K562 (cell line): Measurements from ENCODE around the gene PDE4A. TPM values are rescaled to one million over a fixed set of nuclear protein-coding genes. Genes with fewer than 3 reads are reported as not detected.

Experiments used
- ATAC-seq: fragments of 200-7000 bp; cut with Tn5 transposase; 3 replicates; pipeline ENCODE4 v1.9.1; 2020; ENCODE audit warnings: moderate library complexity
- BruUV-seq: library from RNA; stranded (reverse); fragments of 400-500 nt; replicated peaks from 2 replicates; lab custom pipeline; 2021; lab: Mats Ljungman, UMichigan
- CTCF ChIA-PET: fragments of 300-600 bp; formaldehyde crosslinking; extraction: SDS; loops from one replicate; lab custom pipeline; 2021; ENCODE audit warnings: low intra/inter-chr PET ratio; lab: Yijun Ruan, JAX
- POLR2A ChIA-PET: fragments of 300-600, 350-650 bp; sonication (Branson Sonifier 250); formaldehyde crosslinking; extraction: SDS; loops from one replicate; lab custom pipeline; 2021; ENCODE audit warnings: antibody characterized with exemption, inconsistent platforms; lab: Yijun Ruan, JAX
- DNase-seq, 4 experiments: peaks; one replicate each; pipeline versions ENCODE4 v3.0.0 to v3.0.0-alpha.2; 2011 to 2018; ENCODE audit warnings: low spot score in 3 of 4, mixed read lengths in 3 of 4; ENCODE audit errors: extremely low read depth in 1 of 4
- FAIRE-seq: peaks from 2 replicates; lab custom pipeline; 2011; peaks lifted over from hg19 to GRCh38; lab: Jason Lieb, UNC
- H2AFZ ChIP-seq: 2 replicates; pipeline ENCODE4 v1.6.0; 2011; ENCODE audit warnings: low read depth, low read length, control low read depth, inconsistent platforms
- H3K27ac ChIP-seq: fragments of 200-600 bp; 3 replicates; pipeline ENCODE4 v1.8.0; 2011; ENCODE audit warnings: low read depth, mild to moderate bottlenecking, control low read depth, inconsistent platforms, low read length, moderate library complexity, mixed read lengths; ENCODE audit errors: extremely low read depth
- H3K27me3 ChIP-seq, 2 experiments: fragments of 300-600 bp in 1 of 2; 2 replicates in 1 of 2; 3 replicates in 1 of 2; pipeline versions ENCODE4 v1.6.0 to v1.8.0; 2011; ENCODE audit warnings: inconsistent platforms in 2 of 2, low read length in 2 of 2, mild to moderate bottlenecking in 1 of 2, mixed read lengths in 1 of 2, moderate library complexity in 1 of 2; ENCODE audit not compliant: control insufficient read depth in 2 of 2, insufficient read depth in 2 of 2
- H3K36me3 ChIP-seq: fragments of 300-600 bp; 3 replicates; pipeline ENCODE4 v1.8.0; 2011; ENCODE audit warnings: mild to moderate bottlenecking, low read length, inconsistent platforms; ENCODE audit not compliant: control insufficient read depth, insufficient read depth
- H3K4me1 ChIP-seq, 2 experiments: fragments of 200-600 bp in 1 of 2; replicated peaks in 1 of 2; 2 replicates in 1 of 2; 3 replicates in 1 of 2; pipeline versions ENCODE4 v1.5.1 to v1.8.0; 2011; ENCODE audit warnings: inconsistent platforms in 2 of 2, low read length in 2 of 2, mild to moderate bottlenecking in 1 of 2, mixed read lengths in 1 of 2, moderate library complexity in 1 of 2; ENCODE audit not compliant: control insufficient read depth in 2 of 2, insufficient read depth in 2 of 2
- H3K4me2 ChIP-seq: 2 replicates; pipeline ENCODE4 v1.6.1; 2011; ENCODE audit warnings: low read length, control low read depth, inconsistent platforms, mixed read lengths; ENCODE audit not compliant: insufficient read depth
- H3K4me3 ChIP-seq: fragments of 200-600 bp; sonication (generic), shearing (Covaris generic); 2 replicates; pipeline ENCODE4 v1.5.1; 2016; ENCODE audit warnings: control low read depth, inconsistent platforms
- H3K79me2 ChIP-seq: fragments of 200-600 bp; 3 replicates; pipeline ENCODE4 v1.8.0; 2011; ENCODE audit warnings: low read length, inconsistent platforms; ENCODE audit not compliant: control insufficient read depth, insufficient read depth
- H3K9ac ChIP-seq, 2 experiments: 2 replicates each; pipeline versions ENCODE4 v1.6.0 to v1.6.1; 2011; ENCODE audit warnings: low read depth in 2 of 2, low read length in 2 of 2, control low read depth in 1 of 2, inconsistent platforms in 1 of 2, mild to moderate bottlenecking in 1 of 2, mixed read lengths in 1 of 2; ENCODE audit not compliant: insufficient read depth in 1 of 2
- H3K9me1 ChIP-seq: one replicate; pipeline ENCODE4 v1.6.0; 2011; ENCODE audit warnings: inconsistent platforms, mild to moderate bottlenecking, low read length, moderate library complexity; ENCODE audit not compliant: control insufficient read depth, insufficient read depth
- H3K9me3 ChIP-seq: replicated peaks from 2 replicates; pipeline ENCODE4 v1.5.1; 2011; ENCODE audit warnings: low read depth, low read length, inconsistent platforms; ENCODE audit not compliant: control insufficient read depth, insufficient read depth
- H4K20me1 ChIP-seq: replicated peaks from 2 replicates; pipeline ENCODE4 v1.6.1; 2011; ENCODE audit warnings: low read length, inconsistent platforms, mixed read lengths; ENCODE audit not compliant: control insufficient read depth, insufficient read depth
- CAMTA2 ChIP-seq: fragments of 250-450 bp; sonication (Bioruptor Pico); conservative IDR thresholded peaks from 2 replicates; pipeline ENCODE4 v1.5.1; 2022
- CBFA2T3 ChIP-seq: fragments of 450-650 bp; IDR thresholded peaks from 2 replicates; pipeline ENCODE4 v1.6.1; 2017
- DIDO1 ChIP-seq: fragments of 450-650 bp; IDR thresholded peaks from 2 replicates; pipeline ENCODE4 v1.6.1; 2016; ENCODE audit warnings: low read depth, missing biosample characterization, missing genetic modification characterization
- ETV6 ChIP-seq, 3 experiments: fragments of 150-350 bp in 1 of 3; sonication (generic) in 1 of 3; formaldehyde crosslinking in 1 of 3; IDR thresholded peaks; 2 replicates each; pipeline versions ENCODE4 v1.6.1 to v1.8.0; 2014 to 2022; ENCODE audit warnings: borderline replicate concordance in 2 of 3, low read depth in 2 of 3, antibody characterized with exemption in 1 of 3, low read length in 1 of 3, mild to moderate bottlenecking in 1 of 3, missing genetic modification reagents in 1 of 3
- HBP1 ChIP-seq: fragments of 450-650 bp; formaldehyde crosslinking; IDR thresholded peaks from 2 replicates; pipeline ENCODE4 v1.4.0; 2022; ENCODE audit warnings: missing genetic modification characterization
- HOXB6 ChIP-seq: fragments of 250-450 bp; sonication (Bioruptor Pico); IDR thresholded peaks from 2 replicates; pipeline ENCODE4 v1.5.1; 2022; ENCODE audit warnings: mild to moderate bottlenecking, borderline replicate concordance
- KAT2B ChIP-seq: IDR thresholded peaks from one replicate; pipeline ENCODE4 v1.6.1; 2012; ENCODE audit warnings: low read depth, mild to moderate bottlenecking, control low read depth, inconsistent platforms, low read length, moderate library complexity
- KAT8 ChIP-seq: fragments of 450-650 bp; IDR thresholded peaks from 2 replicates; pipeline ENCODE4 v1.6.1; 2016; ENCODE audit warnings: low read depth, mild to moderate bottlenecking
- MCM3 ChIP-seq: fragments of 450-650 bp; IDR thresholded peaks from 2 replicates; pipeline ENCODE4 v1.6.1; 2016
- MTA1 ChIP-seq: fragments of 450-650 bp; IDR thresholded peaks from 2 replicates; pipeline ENCODE4 v1.6.1; 2017; ENCODE audit warnings: borderline replicate concordance
- NR4A1 ChIP-seq, 2 experiments: fragments of 250-450 bp in 1 of 2; fragments of 450-650 bp in 1 of 2; sonication (Bioruptor Pico) in 1 of 2; IDR thresholded peaks; 2 replicates each; pipeline versions ENCODE4 v1.4.0 to v1.6.1; 2016 to 2020; ENCODE audit warnings: mild to moderate bottlenecking in 2 of 2, missing compliant biosample characterization in 1 of 2, missing genetic modification characterization in 1 of 2, moderate library complexity in 1 of 2
- TBL1XR1 ChIP-seq, 2 experiments: IDR thresholded peaks; 2 replicates each; pipeline ENCODE4 v1.6.1; 2012; ENCODE audit warnings: improper control_type of control experiment in 2 of 2, low read length in 2 of 2, mild to moderate bottlenecking in 1 of 2
- XRCC3 ChIP-seq: fragments of 450-650 bp; IDR thresholded peaks from 2 replicates; pipeline ENCODE4 v1.6.1; 2017; ENCODE audit warnings: mild to moderate bottlenecking, moderate library complexity
- ZKSCAN1 ChIP-seq: fragments of 150-350 bp; IDR thresholded peaks from 2 replicates; pipeline ENCODE4 v1.6.1; 2016; ENCODE audit warnings: low read depth, low read length
- WGBS: fragments of 100-300 bp; shearing (Covaris generic); methylation state at CpG from one replicate; pipeline ENCODE4 v1.1.6; 2016; ENCODE audit warnings: low coverage, mixed read lengths; ENCODE audit not compliant: insufficient coverage; ENCODE audit errors: missing lambda C conversion rate; 5-methylcytosine and 5-hydroxymethylcytosine counted together
- in situ Hi-C: fragments of 300-500 bp; cut with MboI; formaldehyde crosslinking; loops from 4 replicates; pipeline ENCODE4 v1.15.0; 2018; ENCODE audit warnings: inconsistent platforms, mixed read lengths
- intact Hi-C: fragments of 100-400 bp; cut with micrococcal nuclease; formaldehyde crosslinking; loops from 2 replicates; pipeline ENCODE4 v1.14.2; 2022
- polyA plus RNA-seq, 8 experiments: library from polyadenylated mRNA; depleted of rRNA in 4 of 8; stranded (reverse) in 5 of 8; unstranded in 3 of 8; fragments of >200 nt; fragmentation: Nextera tagmentation in 2 of 8; fragmentation: Illumina TruSeq in 1 of 8; extraction: Ambion mirVana in 2 of 8; extraction: Trizol in 1 of 8; gene quantifications; 2 replicates each; pipeline versions ENCODE4 v1.2.1 to v1.2.3, GENCODE V29; 2011 to 2014; ENCODE audit warnings: inconsistent platforms in 1 of 8, missing spikeins in 1 of 8
- total RNA-seq, 7 experiments: library from RNA; depleted of rRNA in 6 of 7; stranded (reverse); fragments of >200 nt in 6 of 7; fragmentation: Illumina TruSeq in 2 of 7; extraction: Trizol in 2 of 7; gene quantifications; 2 replicates each; pipeline versions ENCODE4 v1.2.1 to v1.2.3, GENCODE V29; 2011 to 2021; ENCODE audit warnings: low replicate concordance in 1 of 7
- TF ChIP-seq, protein P1 (sequence below): fragments of 450-650 bp; IDR thresholded peaks from 2 replicates; pipeline ENCODE4 v1.6.1; 2018; ENCODE audit not compliant: partially characterized antibody
- TF ChIP-seq, protein P2 (sequence below): fragments of 200-800 bp; sonication (Bioruptor generic); IDR thresholded peaks from 2 replicates; pipeline ENCODE4 v1.6.1; 2017; ENCODE audit warnings: missing genetic modification characterization, missing compliant biosample characterization

PDE4A gene
- total and polyA plus RNA-seq, 9 of the 15 experiments (the other 6 are each of a cell fraction or from before 2014, with no cell fraction given), result 0.66 to 26.9 (median 4.6) TPM

GRCh38 chr19:10462557-10462956, 42.2 kb downstream of the PDE4A start (continued):
- TF ChIP-seq, protein P1, sequence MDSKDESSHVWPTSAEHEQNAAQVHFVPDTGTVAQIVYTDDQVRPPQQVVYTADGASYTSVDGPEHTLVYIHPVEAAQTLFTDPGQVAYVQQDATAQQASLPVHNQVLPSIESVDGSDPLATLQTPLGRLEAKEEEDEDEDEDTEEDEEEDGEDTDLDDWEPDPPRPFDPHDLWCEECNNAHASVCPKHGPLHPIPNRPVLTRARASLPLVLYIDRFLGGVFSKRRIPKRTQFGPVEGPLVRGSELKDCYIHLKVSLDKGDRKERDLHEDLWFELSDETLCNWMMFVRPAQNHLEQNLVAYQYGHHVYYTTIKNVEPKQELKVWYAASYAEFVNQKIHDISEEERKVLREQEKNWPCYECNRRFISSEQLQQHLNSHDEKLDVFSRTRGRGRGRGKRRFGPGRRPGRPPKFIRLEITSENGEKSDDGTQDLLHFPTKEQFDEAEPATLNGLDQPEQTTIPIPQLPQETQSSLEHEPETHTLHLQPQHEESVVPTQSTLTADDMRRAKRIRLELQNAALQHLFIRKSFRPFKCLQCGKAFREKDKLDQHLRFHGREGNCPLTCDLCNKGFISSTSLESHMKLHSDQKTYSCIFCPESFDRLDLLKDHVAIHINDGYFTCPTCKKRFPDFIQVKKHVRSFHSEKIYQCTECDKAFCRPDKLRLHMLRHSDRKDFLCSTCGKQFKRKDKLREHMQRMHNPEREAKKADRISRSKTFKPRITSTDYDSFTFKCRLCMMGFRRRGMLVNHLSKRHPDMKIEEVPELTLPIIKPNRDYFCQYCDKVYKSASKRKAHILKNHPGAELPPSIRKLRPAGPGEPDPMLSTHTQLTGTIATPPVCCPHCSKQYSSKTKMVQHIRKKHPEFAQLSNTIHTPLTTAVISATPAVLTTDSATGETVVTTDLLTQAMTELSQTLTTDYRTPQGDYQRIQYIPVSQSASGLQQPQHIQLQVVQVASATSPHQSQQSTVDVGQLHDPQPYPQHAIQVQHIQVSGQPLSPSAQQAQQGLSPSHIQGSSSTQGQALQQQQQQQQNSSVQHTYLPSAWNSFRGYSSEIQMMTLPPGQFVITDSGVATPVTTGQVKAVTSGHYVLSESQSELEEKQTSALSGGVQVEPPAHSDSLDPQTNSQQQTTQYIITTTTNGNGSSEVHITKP, result no peak
- no peak for TF ChIP-seq TBL1XR1 (IDR thresholded peaks at IDR 0.05; ENCODE audit: low read length in 2 of 2)
- no peak for TF ChIP-seq NR4A1 (CRISPR knock-in tag; IDR thresholded peaks at IDR 0.05)
- no peak for TF ChIP-seq NR4A1 (tag; IDR thresholded peaks at IDR 0.05)
- TF ChIP-seq MTA1, result no peak
- 0 out of 2 replicates have a peak, but pooled peaks have one; percentile 11 for TF ChIP-seq CBFA2T3

DNA sequence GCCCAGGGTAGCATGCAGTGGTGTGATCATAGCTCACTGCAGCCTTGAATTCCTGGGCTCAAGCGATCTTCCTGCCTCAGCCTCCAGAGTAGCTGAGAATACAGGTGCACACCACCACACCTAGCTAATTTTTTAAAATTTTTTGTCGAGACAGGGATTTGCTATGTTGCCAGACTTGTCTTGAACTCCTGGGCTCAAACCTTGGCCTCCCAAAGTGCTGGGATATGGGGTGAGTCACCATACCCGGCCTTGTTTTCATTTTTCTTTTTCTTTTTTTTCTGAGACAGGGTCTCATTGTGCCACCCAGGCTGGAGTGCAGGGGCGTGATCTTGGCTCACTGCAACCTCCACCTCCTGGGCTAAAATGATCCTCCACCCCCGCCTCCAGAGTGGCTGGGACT, 44.1 kb downstream of the PDE4A start:
- Histone ChIP-seq H3K4me2 (no peak overlapping the region), H3K9me3 (no peaks in the 10 kb centered on the region), H2AFZ (no peak overlapping the region), H3K4me1 (peaks cover 10 to 29% of the 10 kb centered on the region in 2 experiments; a peak in 3 of 5 replicates), H3K27me3 (no peaks in the 10 kb centered on the region), H3K9me1 (peaks cover 5% of the 10 kb centered on the region), H3K27ac (no peak overlapping the region), H3K36me3 (peaks cover 69% of the 10 kb centered on the region; the same call in 2 of the 3 replicates), H3K4me3 (no peak overlapping the region), H4K20me1 (peaks cover 10% of the 10 kb centered on the region; the same call in 1 of the 2 replicates), H3K79me2 (no peaks in the 10 kb centered on the region), H3K9ac (no peak overlapping the region)
- 92% methylated on average over 5 of the region's 5 CpGs for WGBS
- POLR2A ChIA-PET, result interaction anchor here (0.5 kb wide), 1 partner anchor 918 kb away, joined by 3 read pairs; no protein-coding TSS in a partner anchor
- DNase-seq, result no peak
- intact Hi-C loops (no loop called here), in situ Hi-C loops (no loop called here)
- no peak for ATAC-seq
- no peak for FAIRE-seq
- CTCF ChIA-PET, result no interaction called here
- BruUV-seq, result no TSS peak
- TF ChIP-seq ZKSCAN1 (no peak), DIDO1 (tag) (no peak), ETV6 (IDR thresholded peaks at IDR 0.05; ENCODE audit: borderline replicate concordance in 1 of 2, low read depth in 2 of 2, low read length in 1 of 2) (no peak), ETV6 (CRISPR knock-in tag; IDR thresholded peaks at IDR 0.05; ENCODE audit: borderline replicate concordance) (no peak), KAT2B (no peak), HOXB6 (no peak), XRCC3 (no peak), CAMTA2 (CRISPR knock-in tag) (no peak), KAT8 (no peak), MCM3 (no peak), HBP1 (CRISPR knock-in tag) (no peak)
- TF ChIP-seq, protein P2, sequence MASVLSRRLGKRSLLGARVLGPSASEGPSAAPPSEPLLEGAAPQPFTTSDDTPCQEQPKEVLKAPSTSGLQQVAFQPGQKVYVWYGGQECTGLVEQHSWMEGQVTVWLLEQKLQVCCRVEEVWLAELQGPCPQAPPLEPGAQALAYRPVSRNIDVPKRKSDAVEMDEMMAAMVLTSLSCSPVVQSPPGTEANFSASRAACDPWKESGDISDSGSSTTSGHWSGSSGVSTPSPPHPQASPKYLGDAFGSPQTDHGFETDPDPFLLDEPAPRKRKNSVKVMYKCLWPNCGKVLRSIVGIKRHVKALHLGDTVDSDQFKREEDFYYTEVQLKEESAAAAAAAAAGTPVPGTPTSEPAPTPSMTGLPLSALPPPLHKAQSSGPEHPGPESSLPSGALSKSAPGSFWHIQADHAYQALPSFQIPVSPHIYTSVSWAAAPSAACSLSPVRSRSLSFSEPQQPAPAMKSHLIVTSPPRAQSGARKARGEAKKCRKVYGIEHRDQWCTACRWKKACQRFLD (CRISPR knock-in tag), result no peak
